Stimulated activated CD8-positive, alpha-beta memory T cell treated with anti-CD3 and anti-CD28 coated beads, Interleukin-2, amount 100 ng/mL, for 1 hour (primary cell): ENCODE data around the gene COG4.

Experiments
- DNase-seq, 2 donors: peaks; one replicate each; pipeline ENCODE4 v3.0.0-alpha.2; 2020; ENCODE audit warnings: low read depth in 2 of 2

COG4 gene

GRCh38 chr16:70480127-70481105 lies 42.9 kb downstream of the COG4 start:
- DNase-seq: no peak

GRCh38 chr16:70478912-70479341 lies 44.4 kb downstream of the COG4 start:
- no peak for DNase-seq

- DNase-seq: no peak
Observed at GRCh38 chr16:70478169-70478568, 45.2 kb downstream of the COG4 start.

- no peak for DNase-seq
Observed at GRCh38 chr16:70476272-70477020, 46.9 kb downstream of the COG4 start.

GRCh38 chr16:70475054-70475871 lies 48.1 kb downstream of the COG4 start:
- DNase-seq: no peak

- no peak for DNase-seq
Observed at GRCh38 chr16:70474320-70475053, 48.9 kb downstream of the COG4 start.

GRCh38 chr16:70473446-70474319 lies 49.7 kb downstream of the COG4 start:
- DNase-seq: no peak

- no peak for DNase-seq
Observed at GRCh38 chr16:70472786-70473433, 50.4 kb downstream of the COG4 start.

GRCh38 chr16:70470927-70471341 lies 52.4 kb downstream of the COG4 start:
- DNase-seq: no peak

GRCh38 chr16:70470141-70470926 lies 53.0 kb downstream of the COG4 start:
- no peak for DNase-seq

GRCh38 chr16:70468776-70469525 lies 54.4 kb downstream of the COG4 start:
- no peak for DNase-seq

GRCh38 chr16:70467608-70468007 lies 55.7 kb downstream of the COG4 start:
- DNase-seq: no peak

- no peak for DNase-seq
Observed at GRCh38 chr16:70467113-70467512, 56.2 kb downstream of the COG4 start.

GRCh38 chr16:70466805-70467076 lies 56.6 kb downstream of the COG4 start:
- no peak for DNase-seq

- DNase-seq: no peak
Observed at GRCh38 chr16:70465999-70466804, 57.2 kb downstream of the COG4 start.

- no peak for DNase-seq
Observed at GRCh38 chr16:70463235-70463634, 60.1 kb downstream of the COG4 start.

GRCh38 chr16:70460737-70461261 lies 62.6 kb downstream of the COG4 start:
- no peak for DNase-seq
